ENCODE results near the gene EEF2KMT.
"Not testable (repeated sequence)": the region's sequence is repeated elsewhere in the genome, so short reads cannot be mapped to it uniquely, and the experiment has no call there.

DNA sequence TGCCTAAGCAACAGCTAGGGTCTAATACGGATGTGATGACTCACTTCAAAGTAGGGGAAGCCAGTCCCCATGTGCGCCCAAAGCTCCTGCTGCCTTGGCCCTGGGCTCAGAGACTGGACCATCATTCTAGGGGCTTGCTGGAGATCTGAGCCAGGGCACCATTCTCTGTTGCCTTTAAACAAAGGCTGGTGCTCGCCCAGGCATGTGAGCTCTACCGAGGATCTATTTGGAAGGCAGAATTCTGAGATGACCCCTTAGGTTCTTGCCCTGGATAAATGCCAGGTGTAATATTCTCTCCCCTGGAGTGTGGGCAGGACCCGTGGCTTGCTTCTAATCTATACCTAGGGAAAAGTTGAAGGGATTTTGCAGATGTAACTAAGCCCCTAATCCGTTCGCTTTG, 42.6 kb upstream of the EEF2KMT start:
- TF ChIP-seq CTCF, POLR2A (IDR thresholded peaks at IDR 0.05): not testable (repeated sequence)
